ENCODE results near the gene HDAC8. TPM values are rescaled to one million over a fixed set of nuclear protein-coding genes. Genes with fewer than 3 reads are reported as not detected.
A peak's percentile ranks its signal among the peaks of the same experiment; 100 is the strongest.
"Not testable (repeated sequence)": the region's sequence is repeated elsewhere in the genome, so short reads cannot be mapped to it uniquely, and the experiment has no call there.

The HDAC8 gene
- total RNA-seq, 1 experiment from 2014 or later, result 27.0 TPM

DNA sequence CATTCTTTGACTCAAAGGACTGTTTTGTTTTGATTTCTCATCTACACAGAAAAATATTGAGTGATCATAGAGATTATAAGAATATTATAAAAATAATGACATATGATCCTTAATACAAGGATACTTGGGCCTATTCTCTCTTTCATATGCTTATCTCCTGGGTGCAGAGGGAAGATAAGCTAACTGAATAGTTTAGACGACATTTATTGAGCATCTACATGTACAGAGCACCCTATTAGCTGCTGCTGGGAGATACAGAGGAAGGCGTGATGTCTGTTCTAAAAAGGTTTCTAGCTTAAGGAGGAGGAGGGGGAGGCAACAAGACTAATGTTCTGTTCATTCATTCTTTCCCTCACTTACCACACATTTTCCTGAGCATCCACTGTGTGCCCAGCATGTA is 106.8 kb downstream of the HDAC8 start:
- no peak for DNase-seq (ENCODE audit: low read depth)

DNA sequence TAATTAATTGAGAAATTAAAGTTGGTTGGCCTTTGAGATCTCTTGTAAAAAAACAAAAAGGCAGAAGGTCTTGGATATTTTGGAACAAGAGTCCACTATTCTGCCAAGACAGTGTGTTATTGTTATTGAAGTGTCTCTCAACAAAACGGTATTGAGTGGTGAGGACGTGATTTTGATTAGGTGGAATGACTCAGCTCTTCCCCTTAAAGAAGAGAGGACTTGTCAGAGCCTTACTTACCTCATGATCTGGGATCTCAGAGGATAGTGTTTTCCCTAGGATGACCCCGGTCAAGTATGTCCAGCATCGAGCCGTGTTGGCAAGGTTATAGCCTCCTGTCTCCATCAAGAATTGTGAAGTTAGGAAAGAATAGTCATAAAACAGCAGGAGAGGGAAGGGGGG is 110.9 kb downstream of the HDAC8 start:
- DNase-seq (ENCODE audit: low read depth), result peak; percentile 41

GRCh38 chrX:72461288-72461687 is 111.4 kb downstream of the HDAC8 start:
- no peak for DNase-seq (ENCODE audit: low read depth)

GRCh38 chrX:72460715-72461114 is 111.9 kb downstream of the HDAC8 start:
- DNase-seq (ENCODE audit: low read depth), result no peak

- DNase-seq (ENCODE audit: low read depth), result not testable (repeated sequence)
Observed at GRCh38 chrX:72449034-72449433, 123.6 kb downstream of the HDAC8 start.

DNA sequence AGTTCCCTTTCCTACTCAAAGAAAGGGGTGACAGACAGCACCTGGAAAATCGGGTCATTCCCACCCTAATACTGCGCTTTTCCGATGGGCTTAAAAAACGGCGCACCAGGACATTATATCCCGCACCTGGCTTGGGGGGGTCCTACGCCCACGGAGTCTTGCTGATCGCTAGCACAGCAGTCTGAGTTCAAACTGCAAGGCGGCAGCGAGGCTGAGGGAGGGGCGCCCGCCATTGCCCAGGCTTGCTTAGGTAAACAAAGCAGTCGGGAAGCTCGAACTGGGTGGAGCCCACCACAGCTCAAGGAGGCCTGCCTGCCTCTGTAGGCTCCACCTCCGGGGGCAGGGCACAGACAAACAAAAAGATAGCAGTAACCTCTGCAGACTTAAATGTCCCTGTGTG is 131.9 kb downstream of the HDAC8 start:
- DNase-seq (ENCODE audit: low read depth), result not testable (repeated sequence)

DNA sequence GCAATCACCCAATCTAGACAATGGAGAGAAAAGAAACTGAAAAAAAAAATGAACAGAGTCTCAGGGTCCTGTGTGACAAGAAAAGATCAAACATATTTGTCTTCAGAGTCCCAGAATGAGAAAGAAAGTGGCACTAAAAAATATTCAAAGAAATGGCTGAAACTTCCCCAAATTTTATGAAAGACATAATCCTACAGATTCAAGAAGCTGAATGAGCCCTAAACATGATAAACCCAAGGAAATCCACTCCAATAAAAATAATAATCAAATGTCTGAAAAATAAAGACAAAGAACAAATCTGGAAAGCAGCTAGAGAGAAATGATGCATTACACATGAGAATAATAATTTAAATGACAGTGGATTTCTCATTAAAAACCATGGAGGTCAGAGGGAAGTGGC is 136.6 kb downstream of the HDAC8 start:
- no peak for DNase-seq (ENCODE audit: low read depth)

DNA sequence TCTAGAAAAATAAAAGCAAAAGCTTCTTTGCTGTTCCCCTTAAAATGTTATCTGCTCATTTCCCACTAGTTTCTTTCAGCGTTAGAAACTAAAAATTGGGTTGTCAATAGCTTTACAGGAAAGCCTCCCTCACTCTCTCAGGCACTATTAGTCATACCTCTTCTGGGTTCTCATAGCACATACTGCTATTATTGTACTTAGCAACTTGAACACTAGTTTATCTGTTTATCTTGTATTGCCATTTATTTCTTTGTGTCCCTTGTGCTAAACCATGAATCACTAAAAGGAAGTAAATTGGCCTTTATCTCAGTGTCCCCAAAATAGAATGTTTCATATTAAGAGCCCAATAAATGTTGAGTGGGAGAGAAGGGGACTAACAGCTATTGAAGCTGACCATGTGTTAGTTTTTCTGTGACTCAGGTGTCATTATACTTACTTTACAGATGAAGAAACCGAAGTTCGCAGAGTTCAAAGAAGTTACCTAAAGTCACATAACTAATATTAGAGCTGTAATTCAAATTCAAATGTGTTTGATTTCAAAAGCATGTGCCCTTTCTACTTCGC is 142.2 kb downstream of the HDAC8 start:
- no peak for DNase-seq (ENCODE audit: low read depth)

- DNase-seq (ENCODE audit: low read depth), result no peak
Observed at GRCh38 chrX:72421797-72422196, 150.8 kb downstream of the HDAC8 start.

DNA sequence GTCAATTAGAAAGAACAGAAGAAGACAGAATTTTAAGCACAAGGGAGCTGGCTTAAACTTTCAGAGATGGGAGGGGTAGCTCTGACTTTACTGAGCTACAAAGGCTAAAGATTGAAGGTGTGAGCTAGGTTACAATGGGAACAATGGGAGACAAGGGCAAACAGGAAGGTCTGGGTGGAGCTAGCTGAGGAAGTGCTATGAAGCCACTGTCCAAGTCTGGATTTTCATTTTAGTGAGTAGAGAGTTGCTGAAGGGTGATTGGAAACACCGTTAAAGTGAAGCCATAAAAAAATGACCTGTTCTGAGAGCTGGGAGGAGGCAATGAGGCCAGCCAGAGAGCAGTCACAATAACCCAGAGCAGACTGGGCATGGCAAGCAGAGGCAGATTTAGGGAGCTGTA is 162.7 kb downstream of the HDAC8 start:
- DNase-seq (ENCODE audit: low read depth), result no peak

- DNase-seq (ENCODE audit: low read depth), result no peak
Observed at GRCh38 chrX:72408885-72409284, 163.8 kb downstream of the HDAC8 start.

DNA sequence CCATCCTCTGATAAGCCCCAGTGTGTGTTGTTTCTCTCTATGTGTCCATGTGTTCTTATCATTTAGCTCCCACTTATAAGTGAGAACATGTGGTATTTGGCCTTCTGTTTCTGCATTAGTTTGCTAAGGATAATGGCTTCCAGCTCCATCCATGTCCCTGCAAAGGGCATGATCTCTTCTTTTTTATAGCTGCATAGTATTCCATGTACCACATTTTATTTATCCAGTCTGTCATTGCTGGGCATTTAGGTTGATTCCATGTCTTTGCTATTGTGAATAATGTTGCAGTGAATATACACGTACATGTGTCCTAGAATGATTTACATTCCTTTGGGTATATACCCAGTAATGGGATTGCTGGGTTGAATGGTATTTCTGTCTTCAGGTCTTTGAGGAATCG is 167.5 kb downstream of the HDAC8 start:
- DNase-seq (ENCODE audit: low read depth), result not testable (repeated sequence)

GRCh38 chrX:72402614-72403013 is 170.0 kb downstream of the HDAC8 start:
- DNase-seq (ENCODE audit: low read depth), result no peak

- no peak for DNase-seq (ENCODE audit: low read depth)
Observed at GRCh38 chrX:72399816-72400215, 172.8 kb downstream of the HDAC8 start.

DNA sequence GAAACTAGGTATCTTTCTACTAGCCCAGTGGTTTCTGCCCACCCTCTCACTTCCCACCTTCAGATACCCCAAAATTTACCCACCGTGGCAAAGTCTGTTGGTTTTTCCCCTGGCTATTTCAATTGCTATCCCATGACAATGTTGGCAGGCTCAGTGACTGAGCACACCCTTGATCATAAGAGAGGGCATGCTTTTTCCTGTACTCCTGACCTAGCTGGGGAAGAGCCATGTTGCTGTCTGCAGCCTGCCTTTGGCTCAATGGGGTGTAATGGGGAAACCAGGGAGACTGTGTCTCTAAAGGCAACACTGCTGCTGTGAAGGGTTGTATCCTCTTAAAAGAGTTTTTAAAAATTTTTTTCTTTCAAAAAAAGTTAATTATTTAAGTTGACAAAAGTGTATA is 176.5 kb downstream of the HDAC8 start:
- DNase-seq (ENCODE audit: low read depth), result no peak

DNA sequence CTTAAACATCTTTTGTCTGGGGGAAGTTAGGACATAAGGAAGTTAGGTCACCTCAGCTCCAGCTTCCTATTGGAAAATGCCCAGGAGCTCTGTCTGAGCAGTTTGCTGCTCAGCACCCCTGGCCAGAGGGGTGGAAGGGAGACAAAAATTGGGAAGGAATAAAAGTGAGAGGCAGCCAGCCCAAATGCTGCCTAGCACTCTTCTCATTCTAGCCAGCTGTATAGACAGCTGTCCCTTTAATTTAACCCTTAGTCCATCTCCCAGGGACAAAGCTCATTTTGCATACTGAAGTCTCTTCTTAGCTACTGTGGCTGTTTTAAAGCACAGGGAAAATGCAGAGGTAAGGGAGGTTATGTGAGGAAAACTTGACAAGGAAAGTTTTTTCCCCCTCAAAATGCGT is 177.4 kb downstream of the HDAC8 start:
- no peak for DNase-seq (ENCODE audit: low read depth)

- DNase-seq (ENCODE audit: low read depth), result no peak
Observed at GRCh38 chrX:72394518-72395170, 178.0 kb downstream of the HDAC8 start.

DNA sequence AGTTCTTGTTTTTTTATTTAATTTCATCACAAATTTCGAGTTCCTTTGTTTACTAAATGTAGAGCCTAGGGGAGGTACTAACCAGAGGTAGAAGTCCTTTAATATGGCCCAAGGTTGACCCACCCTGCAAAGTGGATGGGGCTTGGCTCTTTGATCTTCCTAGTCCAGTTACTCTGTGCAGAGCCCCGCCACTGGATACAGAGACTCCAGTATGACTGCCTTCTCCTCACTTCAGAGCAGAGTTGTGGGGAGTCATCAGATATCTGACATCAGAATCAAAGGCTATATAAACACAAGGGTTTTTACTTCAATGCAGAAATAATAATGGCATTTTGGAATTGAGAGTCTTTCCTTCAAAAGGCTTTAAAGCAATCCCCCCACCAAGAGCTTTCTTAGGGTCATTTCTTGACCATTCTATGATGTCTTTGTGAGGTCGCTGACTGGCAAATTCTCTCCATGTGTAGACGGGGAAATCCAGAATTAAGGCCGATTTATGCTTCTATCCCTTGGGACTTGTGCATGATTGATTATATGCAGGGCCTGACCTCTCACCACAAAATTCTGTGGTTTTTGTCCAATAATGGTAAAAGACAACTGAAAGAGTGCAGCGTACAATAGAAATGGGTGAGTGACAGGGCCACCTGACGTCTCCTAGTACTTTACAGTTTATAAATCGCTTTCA is 178.7 kb downstream of the HDAC8 start:
- DNase-seq (ENCODE audit: low read depth), result no peak

DNA sequence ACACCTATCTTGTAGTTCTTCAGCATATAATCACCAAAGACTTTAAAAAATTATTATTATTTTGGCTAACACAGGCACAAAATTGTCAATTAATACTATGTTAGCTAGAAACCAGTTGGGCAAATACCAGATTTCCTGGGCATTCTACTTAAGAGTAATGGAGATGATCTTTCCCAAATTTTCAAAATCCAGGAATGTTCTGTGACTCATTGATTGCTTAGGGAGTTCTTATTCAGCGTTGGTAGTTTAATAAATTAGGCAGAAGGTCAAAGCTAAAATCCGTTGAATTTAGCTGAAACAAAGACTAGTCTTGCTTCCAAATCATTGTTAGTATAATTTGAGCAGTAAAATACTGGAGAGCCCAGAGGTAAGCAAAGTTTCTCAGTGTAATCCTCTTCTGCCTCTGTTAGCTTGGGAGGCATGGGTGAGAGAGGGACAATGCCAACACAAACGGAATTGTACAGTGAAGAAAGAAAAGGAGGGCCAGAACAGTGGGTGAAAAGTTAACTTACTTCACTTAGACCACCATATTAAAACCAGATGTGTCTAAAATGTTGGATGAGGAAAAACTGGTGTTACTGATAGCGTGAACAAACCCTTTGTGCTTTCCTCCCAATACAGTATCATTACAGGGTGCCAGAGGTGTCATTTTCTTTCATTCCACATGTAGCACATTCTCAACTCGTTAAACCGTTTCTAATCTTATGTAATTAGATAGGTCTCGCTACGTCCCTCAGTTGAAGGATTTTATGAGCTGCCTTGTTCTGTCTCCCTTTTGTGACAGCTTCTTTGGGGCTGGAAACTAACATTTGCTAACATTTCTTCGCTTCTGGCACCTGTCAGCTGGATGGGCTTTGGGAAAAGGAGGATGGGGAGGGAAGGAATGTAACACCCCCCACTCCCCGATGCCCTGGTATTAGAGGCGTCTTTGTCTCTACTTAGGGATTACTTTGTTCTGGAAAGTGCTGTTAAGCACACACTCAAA is 179.5 kb downstream of the HDAC8 start:
- no peak for DNase-seq (ENCODE audit: low read depth)

- no peak for DNase-seq (ENCODE audit: low read depth)
Observed at GRCh38 chrX:72392042-72392441, 180.6 kb downstream of the HDAC8 start.

GRCh38 chrX:72387247-72387646 is 185.4 kb downstream of the HDAC8 start:
- no peak for DNase-seq (ENCODE audit: low read depth)

DNA sequence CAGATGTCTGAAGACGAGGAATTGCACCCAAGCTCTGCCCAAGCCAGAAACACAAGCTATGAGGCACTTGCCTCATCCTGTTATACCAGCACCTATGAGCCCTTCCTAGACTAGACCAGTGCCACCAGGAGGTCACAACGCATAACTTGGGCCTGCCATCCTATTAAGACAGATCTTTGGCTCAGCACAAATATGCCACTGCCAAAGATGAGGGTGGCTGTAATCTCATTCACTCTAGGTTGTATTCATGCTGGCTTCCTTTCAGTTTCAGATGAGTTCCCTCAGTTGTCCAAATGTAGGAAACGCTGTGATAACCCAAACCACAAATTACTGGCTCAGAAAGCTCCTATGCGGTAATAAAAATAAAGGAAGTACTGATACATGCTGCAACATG is 190.4 kb downstream of the HDAC8 start:
- DNase-seq (ENCODE audit: low read depth), result no peak
